ENCODE results near the gene PPP2R1B.
"Not testable (repeated sequence)": the region's sequence is repeated elsewhere in the genome, so short reads cannot be mapped to it uniquely, and the experiment has no call there.

The PPP2R1B gene

GRCh38 chr11:111718436-111718835, 47.8 kb downstream of the PPP2R1B start:
- in situ Hi-C loops (cut with MboI; ENCODE audit: low pct_unique_long_range_greater_than_20kb, low sequenced_read_pairs, unreplicated experiment): no loop called here
- no peak for TF ChIP-seq CTCF (IDR thresholded peaks at IDR 0.05; ENCODE audit: extremely low read depth, insufficient read depth, missing control alignments)
- DNase-seq (ENCODE audit: low spot score): no peak

GRCh38 chr11:111717660-111718059, 48.5 kb downstream of the PPP2R1B start:
- in situ Hi-C loops (cut with MboI; ENCODE audit: low pct_unique_long_range_greater_than_20kb, low sequenced_read_pairs, unreplicated experiment); DNase-seq (ENCODE audit: low spot score): not testable (repeated sequence)

- in situ Hi-C loops (cut with MboI; ENCODE audit: low pct_unique_long_range_greater_than_20kb, low sequenced_read_pairs, unreplicated experiment): no loop called here
- no peak for DNase-seq (ENCODE audit: low spot score)
- TF ChIP-seq CTCF (IDR thresholded peaks at IDR 0.05; ENCODE audit: extremely low read depth, insufficient read depth, missing control alignments): no peak
Measured at GRCh38 chr11:111715142-111715816, 50.9 kb downstream of the PPP2R1B start.

GRCh38 chr11:111714522-111714921, 51.7 kb downstream of the PPP2R1B start:
- TF ChIP-seq CTCF (IDR thresholded peaks at IDR 0.05; ENCODE audit: extremely low read depth, insufficient read depth, missing control alignments): no peak
- DNase-seq (ENCODE audit: low spot score): no peak
- in situ Hi-C loops (cut with MboI; ENCODE audit: low pct_unique_long_range_greater_than_20kb, low sequenced_read_pairs, unreplicated experiment): no loop called here

GRCh38 chr11:111707691-111708067, 58.5 kb downstream of the PPP2R1B start:
- TF ChIP-seq CTCF (IDR thresholded peaks at IDR 0.05; ENCODE audit: extremely low read depth, insufficient read depth, missing control alignments): no peak
- in situ Hi-C loops (cut with MboI; ENCODE audit: low pct_unique_long_range_greater_than_20kb, low sequenced_read_pairs, unreplicated experiment): no loop called here
- DNase-seq (ENCODE audit: low spot score): no peak

- TF ChIP-seq CTCF (IDR thresholded peaks at IDR 0.05; ENCODE audit: extremely low read depth, insufficient read depth, missing control alignments): no peak
- in situ Hi-C loops (cut with MboI; ENCODE audit: low pct_unique_long_range_greater_than_20kb, low sequenced_read_pairs, unreplicated experiment): no loop called here
- DNase-seq (ENCODE audit: low spot score): no peak
Measured at GRCh38 chr11:111707039-111707690, 59.0 kb downstream of the PPP2R1B start.

- no peak for TF ChIP-seq CTCF (IDR thresholded peaks at IDR 0.05; ENCODE audit: extremely low read depth, insufficient read depth, missing control alignments)
- in situ Hi-C loops (cut with MboI; ENCODE audit: low pct_unique_long_range_greater_than_20kb, low sequenced_read_pairs, unreplicated experiment): no loop called here
- DNase-seq (ENCODE audit: low spot score): no peak
Measured at GRCh38 chr11:111703576-111703975, 62.6 kb downstream of the PPP2R1B start.
